ENCODE results near the gene SLAMF9.

The SLAMF9 gene

GRCh38 chr1:159953536-159954515 is at the start of gene SLAMF9:
Gene SLAMF9, minus strand, starts transcription at chr1:159954237. Its CDS starts 100 bp downstream, at chr1:159954137.
- in situ Hi-C loops (cut with MboI; ENCODE audit: low pct_unique_long_range_greater_than_20kb, low sequenced_read_pairs), result no loop called here
- no peak for DNase-seq

GRCh38 chr1:160001440-160001839 is 47.4 kb upstream of the SLAMF9 start:
- in situ Hi-C loops (cut with MboI; ENCODE audit: low pct_unique_long_range_greater_than_20kb, low sequenced_read_pairs), result loop anchor here (10.0 kb wide), 1 partner anchor 207 kb away; no protein-coding TSS in a partner anchor
- no peak for DNase-seq

GRCh38 chr1:159999204-159999603 is 45.2 kb upstream of the SLAMF9 start:
- in situ Hi-C loops (cut with MboI; ENCODE audit: low pct_unique_long_range_greater_than_20kb, low sequenced_read_pairs), result no loop called here
- no peak for DNase-seq

GRCh38 chr1:159996653-159997052 is 42.6 kb upstream of the SLAMF9 start:
- in situ Hi-C loops (cut with MboI; ENCODE audit: low pct_unique_long_range_greater_than_20kb, low sequenced_read_pairs), result no loop called here
- DNase-seq, result no peak

GRCh38 chr1:159994896-159995295 is 40.9 kb upstream of the SLAMF9 start:
- no peak for DNase-seq
- in situ Hi-C loops (cut with MboI; ENCODE audit: low pct_unique_long_range_greater_than_20kb, low sequenced_read_pairs), result no loop called here

GRCh38 chr1:159993911-159994310 is 39.9 kb upstream of the SLAMF9 start:
- DNase-seq, result no peak
- in situ Hi-C loops (cut with MboI; ENCODE audit: low pct_unique_long_range_greater_than_20kb, low sequenced_read_pairs), result no loop called here

- no peak for DNase-seq
Observed at GRCh38 chr1:159992161-159992560, 38.1 kb upstream of the SLAMF9 start.

GRCh38 chr1:159991513-159991912 is 37.5 kb upstream of the SLAMF9 start:
- in situ Hi-C loops (cut with MboI; ENCODE audit: low pct_unique_long_range_greater_than_20kb, low sequenced_read_pairs), result no loop called here
- DNase-seq, result peak; percentile 15

More at GRCh38 chr1:159992161-159992560, 38.1 kb upstream of the SLAMF9 start:
- in situ Hi-C loops (cut with MboI; ENCODE audit: low pct_unique_long_range_greater_than_20kb, low sequenced_read_pairs), result no loop called here

GRCh38 chr1:159990005-159990404 is 36.0 kb upstream of the SLAMF9 start:
- in situ Hi-C loops (cut with MboI; ENCODE audit: low pct_unique_long_range_greater_than_20kb, low sequenced_read_pairs), result no loop called here
- no peak for DNase-seq

GRCh38 chr1:159989581-159989980 is 35.5 kb upstream of the SLAMF9 start:
- no peak for DNase-seq
- in situ Hi-C loops (cut with MboI; ENCODE audit: low pct_unique_long_range_greater_than_20kb, low sequenced_read_pairs), result no loop called here

GRCh38 chr1:159988006-159988405 is 34.0 kb upstream of the SLAMF9 start:
- in situ Hi-C loops (cut with MboI; ENCODE audit: low pct_unique_long_range_greater_than_20kb, low sequenced_read_pairs), result no loop called here

GRCh38 chr1:159987186-159987585 is 33.1 kb upstream of the SLAMF9 start:
- in situ Hi-C loops (cut with MboI; ENCODE audit: low pct_unique_long_range_greater_than_20kb, low sequenced_read_pairs), result no loop called here
- DNase-seq, result no peak

More at GRCh38 chr1:159988006-159988405, 34.0 kb upstream of the SLAMF9 start:
- no peak for DNase-seq

- in situ Hi-C loops (cut with MboI; ENCODE audit: low pct_unique_long_range_greater_than_20kb, low sequenced_read_pairs), result no loop called here
- no peak for DNase-seq
Observed at GRCh38 chr1:159986531-159986930, 32.5 kb upstream of the SLAMF9 start.

- no peak for DNase-seq
- in situ Hi-C loops (cut with MboI; ENCODE audit: low pct_unique_long_range_greater_than_20kb, low sequenced_read_pairs), result no loop called here
Observed at GRCh38 chr1:159986093-159986492, 32.1 kb upstream of the SLAMF9 start.

GRCh38 chr1:159985473-159985872 is 31.4 kb upstream of the SLAMF9 start:
- in situ Hi-C loops (cut with MboI; ENCODE audit: low pct_unique_long_range_greater_than_20kb, low sequenced_read_pairs), result no loop called here
- no peak for DNase-seq

GRCh38 chr1:159983681-159984080 is 29.6 kb upstream of the SLAMF9 start:
- no peak for DNase-seq
- in situ Hi-C loops (cut with MboI; ENCODE audit: low pct_unique_long_range_greater_than_20kb, low sequenced_read_pairs), result no loop called here

GRCh38 chr1:159982280-159982679 is 28.2 kb upstream of the SLAMF9 start:
- DNase-seq, result no peak
- in situ Hi-C loops (cut with MboI; ENCODE audit: low pct_unique_long_range_greater_than_20kb, low sequenced_read_pairs), result no loop called here

- in situ Hi-C loops (cut with MboI; ENCODE audit: low pct_unique_long_range_greater_than_20kb, low sequenced_read_pairs), result no loop called here
- no peak for DNase-seq
Observed at GRCh38 chr1:159981351-159982055, 27.5 kb upstream of the SLAMF9 start.

- in situ Hi-C loops (cut with MboI; ENCODE audit: low pct_unique_long_range_greater_than_20kb, low sequenced_read_pairs), result no loop called here
Observed at GRCh38 chr1:159980786-159981185, 26.7 kb upstream of the SLAMF9 start.

GRCh38 chr1:159980076-159980475 is 26.0 kb upstream of the SLAMF9 start:
- in situ Hi-C loops (cut with MboI; ENCODE audit: low pct_unique_long_range_greater_than_20kb, low sequenced_read_pairs), result no loop called here
- no peak for DNase-seq

More at GRCh38 chr1:159980786-159981185, 26.7 kb upstream of the SLAMF9 start:
- no peak for DNase-seq
